ENCODE measurements around the gene PAPOLA.
"Not testable (repeated sequence)": the region's sequence is repeated elsewhere in the genome, so short reads cannot be mapped to it uniquely, and the experiment has no call there.

The PAPOLA gene

DNA sequence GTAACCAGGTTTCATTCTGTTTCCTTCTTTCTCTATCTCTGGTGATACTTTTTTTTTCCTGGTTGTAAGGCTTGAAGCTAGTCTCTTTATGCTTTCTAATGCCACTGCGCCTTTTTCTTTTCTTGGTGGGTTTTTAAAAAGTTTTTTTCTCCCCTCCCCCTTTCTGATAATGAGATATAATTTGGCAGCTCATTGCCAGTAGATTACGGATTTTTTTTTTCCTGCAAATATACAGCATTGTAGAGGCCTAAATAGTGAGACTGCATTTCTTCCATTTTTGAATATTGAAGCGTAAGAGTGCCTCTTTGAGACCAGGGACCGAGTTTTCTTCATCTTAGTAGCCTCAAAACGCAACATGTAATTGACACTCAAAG lies 1.1 kb downstream of the PAPOLA start:
- no peak for DNase-seq

DNA sequence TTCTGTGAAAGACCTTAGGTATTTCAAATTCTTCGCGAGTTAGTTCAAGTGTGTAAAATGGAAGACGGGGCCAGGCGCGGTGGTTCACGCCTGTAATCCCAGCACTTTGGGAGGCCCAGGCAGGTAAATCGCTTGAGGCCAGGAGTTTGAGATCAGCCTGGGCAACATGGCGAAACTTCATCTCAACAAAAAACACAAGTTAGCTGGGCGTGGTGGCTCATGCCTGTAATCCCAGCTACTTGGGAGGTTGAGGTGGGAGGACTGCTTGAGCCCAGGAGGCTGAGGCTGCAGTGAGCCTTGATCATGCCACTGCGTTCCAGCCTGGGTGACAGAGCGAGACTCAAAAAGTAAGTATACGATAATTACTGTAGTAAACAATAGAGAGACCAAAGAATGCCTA lies 2.2 kb downstream of the PAPOLA start:
- not testable (repeated sequence) for DNase-seq

DNA sequence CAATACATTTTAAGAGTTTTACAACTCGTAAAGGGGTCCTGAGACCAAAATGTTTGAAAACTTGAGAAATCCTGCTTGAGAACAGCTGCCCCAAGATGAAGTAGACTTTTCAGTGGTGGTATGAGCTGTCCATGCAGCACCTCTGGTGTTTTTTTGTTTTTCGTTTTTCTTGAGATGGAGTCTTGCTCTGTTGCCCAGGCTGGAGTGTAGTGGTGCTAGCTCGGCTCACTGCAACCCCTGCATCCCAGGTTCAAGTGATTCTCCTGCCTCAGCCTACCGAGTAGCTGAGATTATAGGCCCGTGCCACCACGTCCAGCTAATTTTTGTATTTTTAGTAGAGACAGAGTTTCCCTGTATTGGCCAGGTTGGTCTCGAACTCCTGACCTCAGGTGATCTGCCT lies 5.5 kb downstream of the PAPOLA start:
- DNase-seq, result no peak

DNA sequence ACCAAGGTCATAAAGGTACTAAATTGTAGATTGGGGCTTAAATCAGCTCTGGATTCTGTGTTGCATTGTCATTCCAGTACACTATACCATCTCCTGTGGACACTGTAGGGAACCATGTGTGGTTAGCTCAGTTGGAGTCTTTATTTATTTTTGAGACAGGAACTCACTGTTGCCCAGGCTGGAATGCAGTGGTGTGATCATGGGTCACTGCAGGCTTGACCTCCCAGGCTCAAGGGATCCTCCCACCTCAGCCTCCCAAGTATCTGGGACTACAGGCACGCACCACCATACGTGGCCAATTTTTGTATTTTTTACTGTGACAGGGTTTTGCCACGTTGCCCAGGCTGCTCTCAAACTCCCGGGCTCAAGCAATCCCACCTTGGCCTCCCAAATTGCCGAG lies 6.7 kb downstream of the PAPOLA start:
- DNase-seq, result no peak

DNA sequence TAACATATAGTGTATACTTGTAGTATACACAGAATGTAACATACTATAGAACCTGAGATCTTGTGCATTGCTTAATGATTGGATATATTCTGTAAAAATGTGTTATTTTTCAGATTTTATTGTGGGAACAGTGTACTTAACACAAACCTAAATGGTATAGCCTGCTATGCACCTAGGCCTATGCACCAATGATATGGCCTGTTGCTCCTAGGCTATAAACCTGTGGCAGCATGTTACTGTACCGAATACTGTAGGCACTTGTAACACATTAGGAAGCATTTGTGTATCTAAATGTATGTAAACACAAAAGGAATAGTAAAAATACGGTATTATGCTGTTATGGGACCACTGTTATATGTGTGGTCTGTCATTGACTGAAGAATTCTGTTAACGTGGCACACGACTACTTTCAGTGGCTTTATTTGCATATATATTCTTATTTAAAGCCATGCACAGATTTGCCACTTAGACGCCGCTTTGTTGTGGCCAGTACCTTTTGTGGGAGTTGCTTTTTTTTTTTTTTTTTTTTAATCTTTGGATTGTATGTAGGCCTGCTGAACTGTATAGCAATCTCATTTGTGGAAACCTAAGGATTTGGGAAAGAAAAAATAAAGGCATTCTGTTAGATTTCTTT lies 7.4 kb downstream of the PAPOLA start:
- no peak for DNase-seq

DNA sequence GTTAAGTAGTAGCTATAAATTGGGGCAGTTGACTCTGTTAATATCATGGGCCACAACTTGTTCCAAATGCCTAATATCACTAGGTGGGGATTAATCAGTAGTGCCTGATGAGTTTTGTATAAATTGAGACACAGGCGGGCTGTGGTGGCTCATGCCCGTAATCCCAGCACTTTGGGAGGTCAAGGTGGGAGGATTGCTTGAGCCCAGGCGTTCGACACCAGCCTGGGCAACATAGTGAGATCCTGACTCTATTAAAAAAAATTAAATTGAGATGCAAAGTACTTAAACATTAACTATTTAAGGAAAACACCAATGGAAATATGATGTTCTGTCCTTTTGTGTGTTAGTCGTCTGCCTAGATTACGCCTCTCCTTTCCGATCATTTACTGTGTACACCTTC lies 9.0 kb downstream of the PAPOLA start:
- no peak for DNase-seq

DNA sequence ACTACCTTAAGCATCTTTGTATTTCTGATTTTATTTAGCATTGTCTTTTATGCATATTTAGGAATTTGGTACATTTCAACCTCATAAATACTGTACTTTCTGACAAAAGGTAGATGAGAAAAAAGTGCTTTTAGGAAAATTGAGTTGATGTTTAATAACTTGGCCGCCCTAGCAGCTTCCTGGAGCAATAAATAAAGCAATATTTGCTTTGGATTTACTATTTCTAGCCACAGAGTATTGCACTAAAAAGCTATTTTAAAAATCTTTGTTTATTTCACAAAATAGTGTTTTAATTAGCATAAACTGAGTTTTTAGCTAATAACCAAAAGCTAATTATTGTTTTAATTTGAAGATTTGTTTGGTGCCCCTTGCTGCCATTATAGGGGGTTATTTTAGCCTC lies 9.5 kb downstream of the PAPOLA start:
- DNase-seq, result no peak

DNA sequence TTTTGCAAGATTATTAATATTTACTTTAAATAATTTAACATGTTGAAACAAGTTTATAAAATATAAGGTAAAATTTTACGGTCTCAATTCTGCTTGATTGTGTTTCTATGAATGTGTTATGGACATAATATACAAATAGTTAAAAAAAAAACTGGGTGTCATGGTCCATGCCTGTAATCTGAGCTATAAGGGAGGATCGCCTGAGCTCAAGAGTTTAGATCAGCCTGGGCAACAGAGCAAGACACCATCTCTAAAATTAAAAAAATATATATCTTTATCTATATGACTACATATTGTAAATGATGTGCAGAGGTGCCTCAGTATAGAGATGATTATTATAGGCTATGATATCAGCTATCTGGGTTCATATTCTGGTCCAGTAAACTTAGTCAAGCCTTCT lies 9.9 kb downstream of the PAPOLA start:
- DNase-seq, result no peak

DNA sequence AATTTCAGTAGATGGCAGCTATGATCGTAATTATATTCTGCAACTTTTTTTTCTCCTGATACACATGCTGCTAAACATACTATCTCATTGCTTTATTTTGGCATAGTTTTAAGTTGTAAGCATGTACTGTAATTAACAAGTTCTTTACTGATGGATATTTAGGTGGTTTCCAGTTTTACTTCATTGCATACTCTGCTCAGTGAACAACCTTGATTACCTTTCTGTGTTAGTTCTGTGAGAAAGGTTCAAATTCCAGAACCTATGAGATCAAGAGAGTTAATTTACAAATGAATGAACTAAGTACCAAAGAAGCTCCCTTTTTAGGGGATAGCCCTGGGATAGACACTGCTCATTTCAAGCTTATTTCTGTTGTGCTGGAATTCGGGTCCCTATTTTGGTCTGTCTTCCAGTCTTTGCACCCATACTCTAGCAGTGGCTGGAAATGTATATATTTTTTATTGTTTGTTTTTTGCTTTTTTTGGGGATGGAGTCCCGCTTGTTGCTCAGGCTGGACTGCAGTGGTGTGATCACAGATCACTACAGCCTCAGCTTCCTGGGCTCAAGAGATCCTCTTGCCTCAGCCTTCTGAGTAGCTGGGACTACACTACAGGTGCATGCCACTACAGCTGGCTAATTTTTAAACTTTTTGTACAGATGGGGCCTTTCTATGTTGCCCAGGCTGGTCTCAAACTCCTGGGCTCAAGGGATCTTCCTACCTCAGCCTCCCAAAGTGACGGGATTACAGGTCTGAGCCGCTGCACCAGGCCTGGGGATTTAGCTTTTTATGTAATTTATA lies 10.6 kb downstream of the PAPOLA start:
- DNase-seq, result no peak

DNA sequence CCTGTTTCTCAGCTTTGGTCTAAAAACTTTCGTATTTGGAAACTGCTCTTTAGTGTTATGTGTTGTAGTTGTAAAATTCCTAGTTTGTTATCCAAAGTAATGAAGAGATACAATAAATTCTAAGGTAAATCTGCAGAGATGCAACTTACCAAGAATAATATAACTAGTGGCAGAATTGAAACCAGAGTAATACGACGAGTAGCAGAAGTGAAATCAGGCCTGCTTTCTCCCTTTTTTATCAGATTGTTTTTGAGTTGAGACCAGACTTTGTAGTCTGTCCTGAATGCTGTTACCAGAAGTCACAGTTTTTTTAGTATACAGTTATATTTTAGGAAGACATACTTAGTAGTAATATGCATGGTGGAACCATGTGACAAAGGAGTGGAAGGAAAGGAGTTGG lies 12.5 kb downstream of the PAPOLA start:
- DNase-seq, result no peak

DNA sequence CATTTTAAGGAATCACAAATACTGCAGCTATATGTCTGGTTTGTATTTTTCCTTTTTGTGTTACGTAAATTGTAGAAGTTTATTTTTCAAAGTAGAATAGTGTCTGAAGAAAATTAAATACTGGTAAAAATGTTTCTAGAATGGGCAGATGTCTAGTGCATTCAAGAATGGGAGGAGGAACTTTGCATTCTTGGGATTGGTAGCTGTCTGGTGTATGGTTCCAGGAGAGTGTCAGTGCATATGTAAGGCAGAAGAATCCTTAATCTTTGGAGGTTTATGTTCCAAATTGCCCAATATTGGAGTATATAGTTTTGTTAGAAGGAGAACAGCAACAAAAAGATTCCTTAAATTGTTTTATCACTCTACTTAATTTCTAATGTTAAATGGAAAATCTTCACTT lies 13.5 kb downstream of the PAPOLA start:
- no peak for DNase-seq

DNA sequence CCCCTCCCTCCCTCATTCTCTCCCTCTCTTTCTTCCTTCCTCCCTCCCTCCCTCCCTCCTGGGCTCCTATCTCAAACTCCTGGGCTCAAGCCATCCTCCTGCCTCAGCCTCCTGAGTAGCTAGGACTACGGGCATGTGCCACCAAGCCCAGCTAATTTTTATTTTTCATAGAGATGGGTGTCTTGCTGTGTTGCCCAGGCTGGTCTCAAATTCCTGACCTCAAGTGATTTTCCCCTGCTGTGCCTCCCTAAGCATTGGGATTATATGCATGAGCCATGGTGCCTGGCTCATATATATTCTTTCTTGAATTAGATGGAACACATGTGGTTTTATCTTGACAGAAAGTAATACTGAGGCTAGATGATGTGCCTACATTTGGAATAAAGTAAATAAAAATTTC lies 14.2 kb downstream of the PAPOLA start:
- no peak for DNase-seq

DNA sequence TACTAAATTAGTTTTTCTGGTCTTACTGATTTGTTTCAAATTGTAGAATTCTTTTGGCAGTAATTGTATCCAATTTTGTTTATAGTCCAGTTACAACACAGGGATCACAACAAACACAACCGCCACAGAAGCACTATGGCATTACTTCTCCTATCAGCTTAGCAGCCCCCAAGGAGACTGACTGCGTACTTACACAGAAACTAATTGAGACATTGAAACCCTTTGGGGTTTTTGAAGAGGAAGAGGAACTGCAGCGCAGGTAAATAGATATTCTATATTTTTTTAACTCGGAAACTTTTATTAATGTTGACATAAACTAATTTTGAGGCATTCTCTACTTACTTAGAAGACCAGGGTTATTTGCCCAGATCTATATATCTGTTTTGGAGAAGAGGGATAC lies 17.8 kb downstream of the PAPOLA start:
- DNase-seq, result no peak

DNA sequence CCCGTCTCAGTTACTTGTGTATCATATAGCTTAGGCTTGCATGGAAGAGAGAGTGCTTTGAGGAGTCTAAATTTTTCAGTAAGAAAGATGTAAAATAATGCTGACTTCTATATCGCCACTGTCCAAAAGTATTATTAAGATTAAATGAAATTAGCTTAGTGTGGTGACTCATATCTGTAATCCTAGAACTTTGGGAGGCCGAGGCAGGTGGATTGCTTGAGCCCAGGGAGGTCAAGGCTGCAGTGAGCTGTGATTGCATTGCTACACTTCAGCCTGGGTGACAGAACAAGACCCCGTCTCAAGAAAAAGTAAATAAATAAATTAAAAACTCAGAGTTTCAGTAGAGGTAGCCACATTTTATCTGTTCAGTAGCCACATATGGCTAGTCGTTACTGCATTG lies 23.3 kb downstream of the PAPOLA start:
- no peak for DNase-seq

DNA sequence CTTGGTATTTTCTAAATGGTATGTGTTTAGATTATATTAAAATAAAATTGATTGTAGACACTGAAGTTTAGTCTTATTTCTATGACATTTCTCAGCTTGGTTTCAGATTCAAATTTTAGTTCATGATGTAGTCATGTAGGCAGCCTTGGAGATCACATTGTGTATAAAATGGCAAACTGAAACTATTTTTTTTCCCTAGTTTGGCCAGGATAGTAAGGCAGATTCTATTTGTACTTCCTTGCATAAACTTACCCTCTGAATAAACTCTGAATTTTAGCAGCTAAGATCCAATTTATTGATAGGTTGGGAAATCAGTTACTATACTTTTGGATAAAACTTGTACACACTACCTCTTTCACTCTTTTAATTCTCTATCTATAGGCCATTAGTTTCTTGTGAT lies 30.4 kb downstream of the PAPOLA start:
- no peak for DNase-seq

DNA sequence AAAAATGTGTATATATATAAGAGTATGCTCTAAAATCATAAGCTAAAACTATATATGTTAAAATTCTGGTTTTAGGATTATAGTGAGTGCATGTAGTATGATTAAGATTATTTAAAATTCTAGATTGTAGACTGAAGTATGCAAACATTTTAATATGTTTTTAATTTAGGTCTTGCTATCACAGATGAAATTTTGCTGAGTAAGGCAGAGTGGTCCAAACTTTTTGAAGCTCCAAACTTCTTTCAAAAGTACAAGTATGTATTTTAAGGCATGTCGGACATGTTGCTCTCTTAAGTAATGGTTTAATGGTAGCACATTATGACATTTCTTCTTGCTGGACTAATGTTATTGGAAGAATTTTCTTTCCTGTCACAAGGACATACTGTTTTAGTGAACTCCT lies 34.6 kb downstream of the PAPOLA start:
- DNase-seq, result no peak

DNA sequence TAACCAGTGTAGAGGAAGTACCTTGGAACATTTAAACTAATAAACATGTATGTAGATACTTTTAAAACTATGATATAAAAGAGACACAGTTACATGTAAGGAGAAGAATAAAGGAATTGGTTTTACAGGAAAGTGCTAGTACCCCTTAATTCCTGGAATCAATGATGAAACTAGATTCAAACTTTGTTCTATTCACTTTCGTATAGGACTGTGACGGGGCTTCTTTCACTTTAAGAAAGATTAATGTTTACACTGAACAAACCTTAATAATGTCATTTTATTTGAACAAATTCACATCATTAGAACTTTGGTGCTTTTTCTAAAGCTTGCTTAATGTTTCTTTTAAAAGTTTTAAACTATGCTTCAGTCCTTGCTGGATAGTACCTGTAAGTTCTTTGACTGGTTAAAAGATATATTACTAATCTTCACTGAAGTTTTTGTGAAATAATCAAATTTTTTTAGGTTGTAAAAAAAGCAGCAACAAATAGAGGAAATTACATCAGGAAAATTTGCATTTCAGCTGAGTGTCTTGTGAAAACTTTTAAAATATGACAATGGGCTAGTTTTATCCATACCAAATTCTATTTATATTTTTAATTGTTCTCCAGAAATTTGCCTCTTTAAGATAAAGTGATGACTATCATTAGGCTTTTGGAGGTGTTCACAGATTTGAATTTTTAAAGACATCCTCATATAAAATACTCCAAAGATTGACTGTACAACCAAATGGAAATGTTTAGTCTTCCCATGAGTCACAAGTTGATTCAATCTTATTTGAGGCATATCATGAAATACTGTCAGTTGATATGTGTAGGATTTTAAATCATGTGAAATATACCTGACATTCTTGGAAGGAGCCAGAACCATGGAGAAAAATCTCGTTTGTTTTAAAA lies 36.2 kb downstream of the PAPOLA start:
- DNase-seq, result no peak

DNA sequence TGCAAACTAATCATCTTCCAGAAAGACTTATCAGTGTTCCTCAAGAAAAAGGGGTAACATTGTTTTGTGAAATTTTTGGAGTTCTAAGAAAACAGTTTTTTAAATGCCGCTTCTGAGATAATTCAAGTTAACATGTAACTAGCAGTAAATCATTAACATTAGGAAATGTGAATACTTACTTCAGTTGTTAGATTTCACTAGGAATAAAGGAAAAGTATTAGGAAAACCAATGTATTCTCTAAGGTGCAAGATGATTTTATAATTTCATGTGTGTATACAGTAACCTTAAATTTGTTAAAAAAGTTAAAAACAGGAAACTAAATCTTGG lies 36.8 kb downstream of the PAPOLA start:
- DNase-seq, result no peak

DNA sequence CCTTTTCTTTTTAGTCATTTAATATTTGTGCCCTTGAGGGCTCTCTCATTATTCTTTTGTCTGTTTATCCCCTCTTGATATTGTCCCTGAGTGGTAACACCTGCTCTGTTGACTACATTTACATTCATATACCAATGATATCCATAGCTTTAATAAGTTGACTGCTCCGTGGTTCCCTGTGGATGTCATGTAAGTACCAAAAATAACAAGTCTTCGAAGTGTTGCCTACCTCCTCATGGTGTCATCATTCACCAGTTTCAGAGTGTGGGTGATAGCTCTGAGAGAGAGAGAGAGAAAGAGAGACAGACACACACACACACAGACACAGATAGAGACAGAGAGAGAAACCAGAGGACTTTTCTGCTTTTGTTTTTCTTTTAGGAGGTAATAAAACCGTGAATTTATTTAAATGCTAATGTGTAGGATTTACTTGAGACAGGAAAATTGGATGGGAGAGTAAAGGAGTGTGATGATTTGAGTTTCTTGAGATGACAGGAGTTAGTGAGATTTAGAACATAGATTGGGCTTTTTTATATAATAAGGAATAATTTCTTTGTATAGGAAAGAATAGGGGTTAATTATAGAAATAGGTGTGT lies 52.2 kb downstream of the PAPOLA start:
- no peak for DNase-seq

DNA sequence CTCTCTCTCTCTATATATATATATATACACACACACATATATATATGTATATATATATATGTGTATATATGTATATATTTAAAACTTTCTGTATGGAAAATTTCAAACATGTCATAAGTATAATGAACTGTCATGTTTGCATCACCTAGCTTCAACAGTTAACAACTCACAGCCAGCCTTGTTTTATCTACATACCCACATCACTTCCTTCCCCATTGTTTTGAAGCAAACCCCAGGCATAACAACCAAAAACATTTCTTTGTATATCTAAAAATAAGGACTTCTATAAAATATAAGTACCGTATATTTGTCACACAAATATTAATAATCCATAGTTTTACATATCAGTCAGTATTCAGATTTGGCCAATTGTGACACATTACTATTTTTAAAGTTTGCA lies 57.4 kb downstream of the PAPOLA start:
- no peak for DNase-seq

DNA sequence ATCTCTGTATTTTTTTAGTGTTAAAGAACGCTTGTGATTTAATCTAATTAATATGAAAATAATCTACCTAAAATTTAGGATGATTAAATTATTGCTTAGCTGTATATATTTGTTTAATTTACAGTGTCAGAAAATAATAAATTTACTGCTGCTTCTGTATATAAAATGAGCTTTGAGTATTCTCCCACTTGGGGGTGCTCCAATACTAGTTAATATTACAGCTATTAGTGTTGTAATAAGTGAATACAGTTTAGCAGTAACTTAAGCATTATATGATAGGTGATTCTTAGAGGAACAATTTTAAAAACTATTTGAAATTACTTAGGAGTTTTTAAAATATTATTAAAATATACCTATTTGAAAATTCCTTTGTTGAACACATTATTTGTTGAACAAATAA lies 62.2 kb downstream of the PAPOLA start:
- DNase-seq, result no peak

DNA sequence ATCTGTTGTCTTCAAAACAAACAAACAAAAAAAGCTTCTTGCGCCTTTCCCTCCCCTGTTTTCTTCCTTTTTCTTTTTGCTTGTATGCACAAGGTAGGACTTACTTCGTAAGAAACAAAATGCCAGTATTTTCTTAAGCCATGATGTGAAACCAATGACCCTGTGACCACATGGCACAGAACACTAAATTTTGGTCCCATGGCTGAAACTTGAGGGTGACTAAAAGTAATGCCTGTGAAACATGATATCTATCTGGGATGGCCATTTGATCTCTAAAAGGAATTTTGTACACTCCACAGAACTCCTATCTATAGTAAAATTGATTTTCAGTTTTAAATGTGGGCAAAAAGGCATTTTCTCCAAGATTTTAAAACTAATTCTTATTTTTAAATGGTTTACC lies 63.6 kb downstream of the PAPOLA start:
- no peak for DNase-seq

DNA sequence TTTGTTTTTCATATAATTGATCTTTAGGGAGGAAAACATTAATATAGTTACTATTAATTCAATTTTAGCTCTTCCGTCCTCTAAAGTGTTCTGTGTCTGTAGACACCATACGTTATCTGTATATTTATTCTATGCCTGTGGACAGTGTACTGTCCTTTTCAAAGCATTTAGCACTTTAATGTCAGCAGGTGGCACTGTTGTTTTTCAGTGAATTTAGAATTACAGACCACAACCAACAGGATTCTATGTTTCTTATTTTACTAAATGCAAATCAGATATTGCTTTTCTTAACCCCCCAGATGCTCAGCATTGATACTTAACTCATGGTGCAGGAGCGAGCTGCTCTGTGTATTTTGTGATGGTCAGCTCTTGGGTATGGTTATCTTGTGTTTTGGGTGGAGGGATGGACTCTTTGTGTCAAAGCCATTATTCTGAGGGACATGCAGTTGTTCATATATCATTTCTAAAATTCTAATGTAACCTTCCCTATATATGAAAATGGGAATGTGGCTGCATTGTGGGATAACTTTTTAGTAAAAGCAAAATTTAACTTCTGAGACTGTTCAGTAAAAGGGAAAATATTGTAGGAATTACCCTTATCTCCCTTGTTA lies 65.2 kb downstream of the PAPOLA start:
- DNase-seq, result no peak
